ENCODE measurements around the gene FBN3.
A peak's percentile ranks its signal among the peaks of the same experiment; 100 is the strongest.
"Not testable (repeated sequence)": the region's sequence is repeated elsewhere in the genome, so short reads cannot be mapped to it uniquely, and the experiment has no call there.

The FBN3 gene
- total RNA-seq, result 0 reads per million in 3 experiments

GRCh38 chr19:8149261-8150094 is at the start of gene FBN3:
Gene FBN3 (minus strand): TSS chr19:8149592. CDS start chr19:8147480, 2,112 bp downstream.
- no peak for DNase-seq

- DNase-seq, result no peak
Observed at GRCh38 chr19:8196271-8196927, 47.0 kb upstream of the FBN3 start.

- peak; percentile 48 for DNase-seq
Observed at GRCh38 chr19:8194528-8195267, 45.3 kb upstream of the FBN3 start.

GRCh38 chr19:8192221-8192820 is 42.9 kb upstream of the FBN3 start:
- no peak for DNase-seq

GRCh38 chr19:8185343-8186068 is 36.1 kb upstream of the FBN3 start:
- DNase-seq, result no peak

GRCh38 chr19:8184274-8184673 is 34.9 kb upstream of the FBN3 start:
- DNase-seq, result no peak

- DNase-seq, result no peak
Observed at GRCh38 chr19:8180018-8180417, 30.6 kb upstream of the FBN3 start.

GRCh38 chr19:8174706-8175105 is 25.3 kb upstream of the FBN3 start:
- DNase-seq, result no peak

- no peak for DNase-seq
Observed at GRCh38 chr19:8168537-8168936, 19.1 kb upstream of the FBN3 start.

GRCh38 chr19:8167985-8168384 is 18.6 kb upstream of the FBN3 start:
- DNase-seq, result no peak

GRCh38 chr19:8163759-8164158 is 14.4 kb upstream of the FBN3 start:
- DNase-seq, result no peak

GRCh38 chr19:8161135-8161646 is 11.8 kb upstream of the FBN3 start:
- DNase-seq, result no peak

- DNase-seq, result not testable (repeated sequence)
Observed at GRCh38 chr19:8159322-8159721, 9.9 kb upstream of the FBN3 start.

- DNase-seq, result peak; percentile 57
Observed at GRCh38 chr19:8158411-8159074, 9.2 kb upstream of the FBN3 start.

GRCh38 chr19:8155318-8155717 is 5.9 kb upstream of the FBN3 start:
- DNase-seq, result no peak

- not testable (repeated sequence) for DNase-seq
Observed at GRCh38 chr19:8154014-8154413, 4.6 kb upstream of the FBN3 start.

GRCh38 chr19:8151767-8152035 is 2.3 kb upstream of the FBN3 start:
- DNase-seq, result no peak

- DNase-seq, result no peak
Observed at GRCh38 chr19:8150998-8151766, 1.8 kb upstream of the FBN3 start.

- DNase-seq, result no peak
Observed at GRCh38 chr19:8150178-8150865, 930 bp upstream of the FBN3 start.
